ENCODE results near the gene RORC.

Gene RORC

GRCh38 chr1:151809290-151809984 is 22.2 kb downstream of the RORC start:
- no peak for TF ChIP-seq CTCF (conservative IDR thresholded peaks at IDR 0.05; ENCODE audit: low read depth, low read length)
- DNase-seq (ENCODE audit: low read depth) = no peak
- H3K4me3 ChIP-seq (ENCODE audit: low read depth, low read length) = no peak overlapping the region

GRCh38 chr1:151807766-151808165 is 23.8 kb downstream of the RORC start:
- no peak for TF ChIP-seq CTCF (conservative IDR thresholded peaks at IDR 0.05; ENCODE audit: low read depth, low read length)
- no peak for DNase-seq (ENCODE audit: low read depth)
- H3K4me3 ChIP-seq (ENCODE audit: low read depth, low read length) = no peak overlapping the region

DNA sequence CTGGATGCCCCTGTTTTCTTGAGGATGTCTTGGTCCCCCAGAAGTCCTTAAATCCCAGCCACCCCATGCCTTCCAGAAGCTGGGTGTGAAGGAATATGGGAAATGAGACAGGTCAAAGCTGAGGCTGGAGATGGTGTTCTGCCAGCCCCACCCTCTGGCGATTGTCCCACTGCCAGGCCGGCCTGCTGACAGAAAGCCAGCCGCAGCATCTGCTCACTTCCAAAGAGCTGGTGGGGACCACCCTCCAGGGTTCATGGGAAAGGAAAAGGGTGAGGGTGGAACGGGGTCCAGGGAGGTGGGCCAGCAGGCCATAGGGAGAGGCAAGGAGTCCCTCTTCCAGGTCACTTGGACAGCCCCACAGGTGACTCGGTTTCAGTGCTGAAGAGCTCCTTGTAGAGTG is 24.5 kb downstream of the RORC start:
- DNase-seq (ENCODE audit: low read depth) = no peak
- no peak for TF ChIP-seq CTCF (conservative IDR thresholded peaks at IDR 0.05; ENCODE audit: low read depth, low read length)
- no peak overlapping the region for H3K4me3 ChIP-seq (ENCODE audit: low read depth, low read length)

DNA sequence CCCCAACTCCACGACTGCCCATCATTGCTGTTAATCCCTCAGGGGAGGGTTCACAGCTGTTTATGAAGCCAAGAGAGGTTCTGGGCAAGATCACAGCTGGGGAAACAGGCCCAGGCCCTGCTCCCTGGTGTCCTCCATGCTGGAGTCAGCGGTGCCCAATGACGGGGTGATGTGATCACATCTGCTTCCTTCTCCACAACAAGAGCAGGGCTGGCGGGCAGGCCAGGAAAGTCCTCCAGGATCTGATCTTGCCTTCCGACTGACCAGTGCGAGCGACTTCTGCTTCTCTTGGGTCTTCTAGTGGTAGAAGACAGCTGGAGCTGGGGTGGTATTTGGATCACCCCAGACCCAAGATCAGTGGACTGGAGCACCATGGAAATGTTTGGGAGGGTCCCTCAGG is 25.4 kb downstream of the RORC start:
- TF ChIP-seq CTCF (conservative IDR thresholded peaks at IDR 0.05; ENCODE audit: low read depth, low read length) = no peak
- no peak overlapping the region for H3K4me3 ChIP-seq (ENCODE audit: low read depth, low read length)
- no peak for DNase-seq (ENCODE audit: low read depth)

DNA sequence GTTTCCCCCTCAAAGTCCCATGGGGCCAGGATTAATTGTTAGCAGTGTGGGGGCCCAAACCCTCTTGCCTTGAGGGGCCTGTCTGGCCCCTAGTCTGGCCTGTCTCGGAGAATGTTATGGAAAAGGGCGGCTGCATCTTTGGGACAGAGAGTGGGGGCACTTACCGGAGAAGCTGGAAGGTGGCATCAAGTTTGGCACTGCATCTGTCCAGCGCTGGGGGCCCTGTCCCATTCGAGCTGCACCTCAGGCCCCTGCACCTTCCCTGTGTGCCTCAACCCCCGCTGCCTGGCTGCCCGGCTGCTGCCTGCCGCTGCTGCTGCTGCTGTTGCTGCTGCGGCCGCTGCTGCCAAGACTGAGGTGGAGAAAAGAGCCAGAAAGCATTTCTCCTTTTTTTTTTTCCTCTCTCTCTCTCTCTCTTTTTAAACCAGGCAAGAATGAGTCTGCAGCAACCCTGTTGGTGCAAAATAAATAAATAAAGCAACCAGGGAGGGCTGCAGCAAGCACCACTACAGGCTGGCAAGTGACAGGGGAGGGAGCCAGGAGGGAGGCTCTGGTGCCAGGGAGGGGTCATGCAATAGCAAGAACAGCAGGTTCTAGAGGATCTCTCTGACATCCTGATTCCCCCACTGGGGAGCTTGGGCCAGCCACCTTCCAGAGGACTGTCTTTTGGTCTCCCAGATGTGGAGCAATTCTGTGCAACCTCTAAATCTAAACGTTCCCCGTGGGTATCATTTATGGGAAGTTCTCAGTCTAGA is 26.4 kb downstream of the RORC start, which contains the start of gene LINGO4:
LINGO4 (minus strand) TSS at position 354 of the 755 bp plus-strand sequence. CDS start 2,715 bp downstream, outside the sequence.
- no peak within 1 kb of the TSS for H3K4me3 ChIP-seq (ENCODE audit: low read depth, low read length)
- no peak for TF ChIP-seq CTCF (conservative IDR thresholded peaks at IDR 0.05; ENCODE audit: low read depth, low read length)
- DNase-seq (ENCODE audit: low read depth) = no peak

DNA sequence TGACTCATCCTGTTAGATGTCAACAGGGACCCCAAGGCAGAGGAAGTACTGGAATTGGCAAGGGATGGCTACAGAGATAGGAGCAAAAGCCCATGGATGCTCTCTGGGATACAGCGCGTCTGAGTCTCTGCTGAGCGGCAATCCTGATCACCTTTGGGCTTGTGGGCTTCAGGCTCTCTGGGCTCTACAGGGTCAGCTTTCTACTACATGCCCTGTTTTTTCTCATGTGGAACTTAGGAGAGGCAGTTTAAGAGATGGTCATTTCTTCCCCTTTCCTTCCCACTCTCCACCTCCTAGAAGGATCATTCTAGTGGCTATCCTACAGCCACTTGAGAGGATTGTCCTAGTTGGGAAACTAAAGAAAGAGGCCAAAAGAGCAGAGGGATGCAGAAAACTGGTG is 27.7 kb downstream of the RORC start:
- no peak overlapping the region for H3K4me3 ChIP-seq (ENCODE audit: low read depth, low read length)

More for the DNA sequence above, 27.7 kb downstream of the RORC start:
- DNase-seq (ENCODE audit: low read depth) = no peak
- TF ChIP-seq CTCF (conservative IDR thresholded peaks at IDR 0.05; ENCODE audit: low read depth, low read length) = no peak

Data from choroid plexus epithelial cell (primary cell).